Fibroblast of mammary gland (primary cell): ENCODE measurements around the gene SLC39A11.
A peak's percentile ranks its signal among the peaks of the same experiment; 100 is the strongest.

Experiments used
- DNase-seq: peaks from one replicate; pipeline ENCODE4 v3.0.0-alpha.2; 2010; ENCODE audit warnings: low read depth
- H3K4me3 ChIP-seq: 2 replicates; pipeline ENCODE4 v1.5.1; 2011; ENCODE audit warnings: low read depth, mild to moderate bottlenecking, low read length, moderate library complexity; ENCODE audit not compliant: control insufficient read depth
- CTCF ChIP-seq: conservative IDR thresholded peaks from 2 replicates; pipeline ENCODE4 v1.5.1; 2011; ENCODE audit warnings: low read depth, low read length, inconsistent platforms; ENCODE audit not compliant: control insufficient read depth, insufficient read depth

SLC39A11 gene

GRCh38 chr17:73030995-73031394, 61.5 kb downstream of the SLC39A11 start:
- DNase-seq: no peak
- no peak for TF ChIP-seq CTCF
- H3K4me3 ChIP-seq: no peak overlapping the region

- no peak for TF ChIP-seq CTCF
- no peak overlapping the region for H3K4me3 ChIP-seq
- DNase-seq: peak; percentile 60
These were observed 62.0 kb downstream of the SLC39A11 start for GRCh38 chr17:73030501-73030921.

GRCh38 chr17:73029991-73030390, 62.5 kb downstream of the SLC39A11 start:
- H3K4me3 ChIP-seq: no peak overlapping the region
- no peak for DNase-seq
- no peak for TF ChIP-seq CTCF

GRCh38 chr17:73029021-73029420, 63.5 kb downstream of the SLC39A11 start:
- no peak overlapping the region for H3K4me3 ChIP-seq
- no peak for DNase-seq
- no peak for TF ChIP-seq CTCF

GRCh38 chr17:73028299-73028755, 64.2 kb downstream of the SLC39A11 start:
- H3K4me3 ChIP-seq: no peak overlapping the region
- DNase-seq: peak; percentile 65
- TF ChIP-seq CTCF: no peak

GRCh38 chr17:73027130-73027741, 65.3 kb downstream of the SLC39A11 start:
- peak; percentile 73 for DNase-seq
- TF ChIP-seq CTCF: no peak
- H3K4me3 ChIP-seq: no peak overlapping the region
